NCI-H2196 (cell line): ENCODE measurements around the gene MFN1.

ENCODE experiments used
- DNase-seq: peaks from one replicate; lab custom pipeline; 2025; ENCODE audit not compliant: unreplicated experiment; lab: John Stamatoyannopoulos, UW

MFN1 gene

GRCh38 chr3:179336345-179336929 is 11.1 kb upstream of the MFN1 start:
- DNase-seq, result no peak

DNA sequence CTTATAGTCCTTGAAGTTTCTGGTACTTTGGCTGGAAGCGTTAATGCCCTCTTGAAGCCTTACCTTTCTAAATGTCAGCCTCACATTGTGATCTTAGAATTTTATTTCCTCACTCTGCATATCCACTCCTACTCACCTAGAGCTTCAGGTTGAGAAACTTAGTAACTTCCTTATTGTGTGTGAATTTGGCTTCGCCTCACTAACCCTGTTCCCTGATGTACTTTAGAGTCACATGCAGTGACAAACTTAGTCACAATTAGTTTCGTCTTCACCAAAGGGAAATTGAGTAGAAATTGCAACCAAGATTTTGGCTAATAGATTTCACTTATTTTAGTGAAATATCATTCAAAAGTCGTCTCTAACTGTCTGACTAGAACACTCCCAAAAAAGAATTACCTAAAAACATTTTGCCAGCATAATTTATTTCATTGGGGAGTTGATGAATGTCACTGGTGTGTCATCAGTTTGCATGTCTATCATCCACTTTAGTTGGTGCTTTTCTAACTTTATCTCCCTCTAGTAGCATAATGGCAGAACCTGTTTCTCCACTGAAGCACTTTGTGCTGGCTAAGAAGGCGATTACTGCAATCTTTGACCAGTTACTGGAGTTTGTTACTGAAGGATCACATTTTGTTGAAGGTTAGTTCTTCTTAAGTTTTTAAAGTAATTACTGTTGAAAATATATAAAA is 960 bp downstream of the MFN1 start:
- no peak for DNase-seq

DNA sequence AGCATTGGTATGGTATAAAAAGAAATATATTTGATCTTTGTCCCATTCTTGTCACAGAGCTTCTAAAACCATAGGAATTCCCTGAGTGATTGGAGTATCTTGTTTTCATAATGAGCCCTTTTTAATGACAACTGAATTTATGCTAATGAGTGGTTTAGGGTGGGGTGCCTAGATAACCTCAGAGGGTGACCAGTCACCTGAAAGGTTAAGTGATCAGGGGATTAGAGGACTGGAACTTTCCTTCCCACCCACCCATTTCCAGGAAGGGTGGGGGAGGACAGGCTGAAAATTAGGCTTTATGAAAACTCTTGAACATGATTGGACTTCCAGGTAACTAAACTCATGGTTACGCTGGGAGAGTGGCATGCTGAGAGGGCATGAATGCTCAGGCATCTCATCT is 8.5 kb downstream of the MFN1 start:
- DNase-seq, result no peak

- no peak for DNase-seq
Observed at GRCh38 chr3:179363332-179363731, 15.8 kb downstream of the MFN1 start.

DNA sequence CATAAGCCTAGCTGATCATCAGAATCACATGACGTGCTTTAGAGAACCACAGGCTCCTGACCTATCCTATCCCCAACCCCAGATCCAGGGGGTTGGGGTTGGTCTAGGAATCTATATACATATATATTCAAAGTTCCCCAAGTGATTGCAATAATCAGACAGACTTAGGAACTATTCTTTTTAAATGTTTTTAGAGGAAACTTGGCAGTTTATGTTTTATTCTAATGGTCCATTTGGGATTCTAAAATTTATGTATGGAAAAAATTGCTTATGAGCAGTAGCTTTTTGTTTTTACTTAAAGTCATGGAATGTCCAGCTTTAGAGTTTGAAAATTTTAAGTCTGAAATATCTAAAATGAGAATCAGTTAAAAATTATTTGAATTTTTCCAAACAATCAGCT is 22.1 kb downstream of the MFN1 start:
- no peak for DNase-seq

DNA sequence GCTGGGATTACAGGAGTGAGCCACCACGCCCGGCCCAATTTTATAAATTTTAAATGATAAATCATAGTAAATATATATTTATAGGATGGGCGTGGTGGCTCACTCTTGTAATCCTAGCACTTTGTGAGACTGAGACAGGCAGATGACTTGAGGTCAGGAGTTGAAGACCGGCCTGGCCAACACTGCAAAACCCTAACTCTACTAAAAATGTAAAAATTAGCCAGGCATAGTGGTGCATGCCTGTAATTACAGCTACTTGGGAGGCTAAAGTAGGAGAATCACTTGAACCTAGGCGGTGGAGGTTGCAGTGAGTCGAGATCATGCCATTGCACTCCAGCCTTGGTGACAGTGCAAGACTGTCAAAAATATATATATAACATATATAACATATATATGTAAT is 26.4 kb downstream of the MFN1 start:
- no peak for DNase-seq

DNA sequence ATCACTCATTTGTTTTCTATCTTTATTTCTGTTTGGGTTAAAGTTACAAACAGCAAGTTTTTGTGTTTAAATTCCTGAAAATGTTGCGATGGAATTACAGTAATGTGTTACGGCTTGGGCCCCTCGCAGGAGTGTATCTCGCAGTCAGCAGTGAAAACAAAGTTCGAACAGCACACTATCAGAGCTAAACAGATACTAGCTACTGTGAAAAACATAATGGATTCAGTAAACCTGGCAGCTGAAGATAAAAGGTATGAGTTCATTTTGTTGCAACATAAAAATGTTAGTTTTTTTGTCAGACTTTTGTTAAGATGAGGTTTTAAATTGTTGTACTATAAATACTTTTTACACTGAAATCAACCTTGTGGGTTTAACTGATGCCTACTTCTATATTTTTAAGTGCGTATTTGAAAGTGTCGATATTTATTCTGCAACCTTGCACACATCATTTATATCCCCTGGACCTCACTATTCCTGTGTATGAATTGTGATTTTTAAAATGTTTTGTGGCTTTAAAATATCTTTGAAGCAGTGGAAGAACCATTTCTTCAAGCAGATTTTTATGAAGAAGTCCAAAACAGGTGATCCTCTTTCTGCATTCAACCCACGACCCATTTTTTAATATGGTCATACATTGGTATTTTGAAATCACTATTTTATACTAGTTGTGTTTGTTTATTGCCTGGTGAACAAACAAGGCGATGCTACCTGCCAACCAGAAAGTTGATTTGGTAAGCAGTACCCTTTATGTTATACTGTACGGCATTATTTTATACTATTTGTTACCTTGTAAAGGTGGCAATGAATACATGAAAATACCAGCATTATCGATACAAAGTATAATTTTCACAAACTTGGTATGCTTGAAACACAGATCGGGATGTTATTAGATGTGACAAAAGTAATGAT is 27.8 kb downstream of the MFN1 start:
- DNase-seq, result no peak

- no peak for DNase-seq
Observed at GRCh38 chr3:179376474-179376873, 29.0 kb downstream of the MFN1 start.

DNA sequence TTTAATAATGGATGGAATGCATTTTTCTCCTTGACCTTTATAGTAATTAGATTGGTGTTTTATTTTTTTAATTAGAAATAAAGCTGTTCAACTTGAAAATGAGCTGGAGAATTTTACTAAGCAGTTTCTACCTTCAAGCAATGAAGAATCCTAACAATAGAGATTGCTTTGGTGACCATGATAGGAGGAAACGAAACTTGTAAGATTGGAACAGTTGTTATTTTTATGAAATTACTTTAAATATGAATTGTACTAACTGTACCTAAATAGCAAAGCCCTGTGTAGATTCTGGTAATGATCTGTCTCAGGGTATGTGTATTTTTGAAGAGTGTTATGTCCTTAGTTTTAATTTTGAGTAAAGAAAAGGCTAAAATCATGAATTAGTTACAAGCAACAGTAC is 44.4 kb downstream of the MFN1 start:
- no peak for DNase-seq

GRCh38 chr3:179398574-179399231 is 51.2 kb downstream of the MFN1 start:
- no peak for DNase-seq

- DNase-seq, result no peak
Observed at GRCh38 chr3:179401561-179401960, 54.1 kb downstream of the MFN1 start.

DNA sequence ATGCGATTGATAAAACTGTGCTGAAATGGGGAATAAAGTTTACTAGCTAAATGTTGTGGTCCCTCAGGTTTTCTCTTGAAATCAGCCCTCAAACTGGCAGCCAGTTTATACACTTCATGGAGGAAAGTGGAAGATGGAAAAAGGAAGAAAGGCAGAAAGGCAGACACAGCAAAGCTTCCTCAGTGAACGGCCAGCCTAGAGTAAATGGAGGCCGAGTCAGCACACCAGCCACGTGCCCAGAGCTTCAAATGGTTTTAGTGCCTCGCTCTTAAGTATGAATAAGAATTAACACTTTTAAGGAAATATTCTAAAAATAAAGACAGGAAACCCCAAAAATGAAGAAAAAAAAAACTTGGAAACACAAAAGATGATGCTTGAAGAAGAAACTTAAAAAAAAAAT is 55.5 kb downstream of the MFN1 start:
- DNase-seq, result no peak

- no peak for DNase-seq
Observed at GRCh38 chr3:179404307-179404706, 56.8 kb downstream of the MFN1 start.

- DNase-seq, result no peak
Observed at GRCh38 chr3:179410331-179410730, 62.8 kb downstream of the MFN1 start.

DNA sequence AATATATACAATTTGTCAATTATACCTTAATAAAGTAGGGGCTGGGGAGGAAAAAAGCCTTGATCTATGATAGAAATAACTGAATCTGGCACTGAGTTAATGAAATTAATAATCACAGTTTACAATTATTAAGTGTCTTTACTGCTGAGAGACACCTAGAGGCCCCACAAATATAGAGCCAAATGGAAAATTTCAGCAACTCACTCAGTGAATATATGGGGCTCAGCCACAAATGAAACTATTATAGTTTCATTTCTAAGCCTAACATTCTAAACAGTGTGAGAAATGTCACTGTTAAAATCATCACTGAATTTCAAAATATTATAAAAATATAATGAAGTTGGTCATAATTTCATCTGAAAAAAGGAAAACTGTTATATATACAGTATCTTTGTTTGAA is 63.5 kb downstream of the MFN1 start:
- DNase-seq, result no peak

- DNase-seq, result no peak
Observed at GRCh38 chr3:179414804-179415203, 67.3 kb downstream of the MFN1 start.

DNA sequence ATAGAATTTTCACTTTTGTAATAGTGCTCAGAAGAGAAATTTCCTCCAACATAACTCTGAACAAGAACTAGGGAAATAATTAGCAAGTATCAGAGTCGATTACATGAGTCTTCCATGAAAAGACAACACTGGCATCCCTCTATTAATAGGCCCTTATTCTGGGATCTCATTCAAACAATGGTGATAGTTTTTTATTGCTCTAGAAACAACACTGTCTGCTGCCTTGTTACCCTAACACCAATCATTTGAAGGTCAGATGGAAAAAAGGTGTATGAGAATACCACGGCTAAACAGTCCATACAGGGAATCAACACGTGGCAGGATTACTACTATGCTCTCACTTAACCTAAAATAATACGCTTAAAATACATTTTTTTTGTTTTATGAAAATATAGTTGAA is 67.9 kb downstream of the MFN1 start:
- no peak for DNase-seq

DNA sequence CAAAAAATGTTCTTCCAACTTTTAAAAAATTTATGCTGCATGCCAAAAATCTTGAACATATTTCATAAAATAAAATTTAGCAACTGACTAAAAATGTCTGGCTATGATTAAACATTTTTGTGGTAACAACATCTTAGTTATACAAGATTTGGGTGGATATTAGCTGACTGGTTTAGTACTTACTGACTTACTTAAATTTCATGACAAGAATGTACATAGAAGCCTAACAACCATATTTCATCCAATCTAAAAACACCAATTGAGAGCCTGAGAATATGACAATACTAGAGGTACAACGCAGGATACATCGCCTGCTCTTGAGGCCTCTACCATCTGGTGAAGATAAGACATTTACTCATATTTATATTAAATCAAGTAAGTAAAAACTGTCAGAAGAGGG is 69.2 kb downstream of the MFN1 start:
- no peak for DNase-seq

DNA sequence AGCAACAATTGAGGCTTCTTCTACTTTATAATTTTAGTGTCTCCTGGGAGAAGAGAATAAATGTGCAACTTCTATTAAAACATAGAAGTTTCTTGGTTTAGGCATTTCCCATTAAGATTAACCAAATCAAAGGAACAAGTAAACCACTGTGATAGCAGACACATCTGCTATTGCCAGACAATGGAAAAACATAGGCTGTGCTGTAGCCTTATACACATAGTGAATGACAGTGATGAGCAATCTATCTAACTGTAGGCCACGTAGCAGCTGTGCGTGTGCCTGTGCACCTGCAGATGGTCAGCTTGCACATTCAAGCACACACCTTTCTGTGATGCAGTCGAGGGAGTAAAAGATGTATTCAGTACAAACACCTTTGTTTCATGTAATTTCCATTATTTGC is 71.1 kb downstream of the MFN1 start:
- DNase-seq, result no peak

GRCh38 chr3:179421500-179421899 is 74.0 kb downstream of the MFN1 start:
- DNase-seq, result peak; percentile 30

DNA sequence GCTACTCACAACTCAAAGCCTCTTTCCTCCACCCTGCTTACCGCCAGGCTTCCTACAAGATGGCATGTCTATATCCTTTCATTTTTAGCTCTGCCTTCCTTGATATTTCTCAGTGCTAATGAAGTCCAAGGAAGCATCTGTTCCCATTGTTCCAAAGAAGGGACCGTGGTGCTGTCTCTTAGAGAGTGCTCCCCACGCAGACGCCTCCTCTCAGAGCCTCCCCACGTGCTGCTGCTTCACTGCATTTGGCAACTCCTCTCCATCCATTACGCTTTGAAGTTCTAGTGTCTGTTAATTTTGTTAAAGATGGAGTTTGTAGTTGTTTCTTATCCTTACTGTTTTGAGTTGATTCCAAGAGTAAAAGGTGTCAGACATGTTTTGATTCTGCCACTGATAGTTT is 77.6 kb downstream of the MFN1 start:
- no peak for DNase-seq
